HepG2 (cell line): ENCODE data around the gene BCL2L2. TPM values are rescaled to one million over a fixed set of nuclear protein-coding genes. Genes with fewer than 3 reads are reported as not detected.

Source experiments
- ATF5 ChIP-seq: sonication (generic); formaldehyde crosslinking; IDR thresholded peaks from 2 replicates; pipeline ENCODE4 v1.4.0; 2020; ENCODE audit warnings: mild to moderate bottlenecking, low read depth, missing genetic modification reagents
- CHD4 ChIP-seq: fragments of 200-600 bp; sonication (generic); IDR thresholded peaks from 2 replicates; pipeline ENCODE4 v1.7.0; 2017; ENCODE audit warnings: mild to moderate bottlenecking, low read length, borderline replicate concordance
- ELF3 ChIP-seq: IDR thresholded peaks from 2 replicates; pipeline ENCODE4 v1.6.1; 2016; ENCODE audit warnings: missing genetic modification reagents, missing compliant biosample characterization
- ESRRA ChIP-seq: sonication (generic); formaldehyde crosslinking; IDR thresholded peaks from 2 replicates; pipeline ENCODE4 v1.5.1; 2020; ENCODE audit warnings: mild to moderate bottlenecking, low read depth, missing genetic modification reagents
- GMEB2 ChIP-seq: IDR thresholded peaks from 2 replicates; pipeline ENCODE4 v1.6.1; 2016; ENCODE audit warnings: missing biosample characterization, missing genetic modification reagents, low read depth
- HNRNPH1 ChIP-seq: fragments of 200-400 bp; formaldehyde crosslinking; optimal IDR thresholded peaks from 2 replicates; pipeline ENCODE3; 2017; ENCODE audit warnings: mild to moderate bottlenecking, low read depth, low read length
- KLF11 ChIP-seq: IDR thresholded peaks from 2 replicates; pipeline ENCODE4 v1.6.1; 2016; ENCODE audit warnings: missing compliant biosample characterization
- MXD1 ChIP-seq: sonication (generic); formaldehyde crosslinking; IDR thresholded peaks from 2 replicates; pipeline ENCODE4 v1.4.0; 2020; ENCODE audit warnings: mild to moderate bottlenecking, missing genetic modification reagents
- POLR2G ChIP-seq: fragments of 200-400 bp; formaldehyde crosslinking; IDR thresholded peaks from 2 replicates; pipeline ENCODE4 v1.6.1; 2018; ENCODE audit warnings: mild to moderate bottlenecking, low read depth, low read length, moderate library complexity
- RBAK ChIP-seq: sonication (generic); formaldehyde crosslinking; IDR thresholded peaks from 2 replicates; pipeline ENCODE4 v1.5.1; 2020; ENCODE audit warnings: mild to moderate bottlenecking, missing genetic modification reagents
- RFXAP ChIP-seq: sonication (generic); formaldehyde crosslinking; IDR thresholded peaks from 2 replicates; pipeline ENCODE4 v1.4.0; 2020; ENCODE audit warnings: missing genetic modification reagents, borderline replicate concordance
- ZBTB38 ChIP-seq: sonication (generic); formaldehyde crosslinking; IDR thresholded peaks from 2 replicates; pipeline ENCODE4 v1.5.1; 2020; ENCODE audit warnings: mild to moderate bottlenecking, missing genetic modification reagents
- ZGPAT ChIP-seq: IDR thresholded peaks from 2 replicates; pipeline ENCODE4 v1.6.1; 2016; ENCODE audit warnings: mild to moderate bottlenecking
- ZNF18 ChIP-seq: sonication (generic); formaldehyde crosslinking; IDR thresholded peaks from 2 replicates; pipeline ENCODE4 v1.8.0; 2022; ENCODE audit warnings: mild to moderate bottlenecking, missing genetic modification reagents; ENCODE audit not compliant: insufficient replicate concordance
- ZNF264 ChIP-seq: sonication (generic); formaldehyde crosslinking; IDR thresholded peaks from 2 replicates; pipeline ENCODE4 v1.4.0; 2020; ENCODE audit warnings: missing genetic modification reagents
- ZNF441 ChIP-seq: sonication (generic); formaldehyde crosslinking; IDR thresholded peaks from 2 replicates; pipeline ENCODE4 v1.7.0; 2021; ENCODE audit warnings: missing genetic modification reagents, borderline replicate concordance
- ZNF775 ChIP-seq: sonication (generic); formaldehyde crosslinking; IDR thresholded peaks from 2 replicates; pipeline ENCODE4 v1.4.0; 2020; ENCODE audit warnings: missing genetic modification reagents, mild to moderate bottlenecking, moderate library complexity, borderline replicate concordance
- ZNF83 ChIP-seq: sonication (generic); formaldehyde crosslinking; IDR thresholded peaks from 2 replicates; pipeline ENCODE4 v1.4.0; 2020; ENCODE audit warnings: missing genetic modification reagents, mild to moderate bottlenecking, borderline replicate concordance
- ZNF883 ChIP-seq: sonication (generic); formaldehyde crosslinking; IDR thresholded peaks from 2 replicates; pipeline ENCODE4 v1.5.1; 2020; ENCODE audit warnings: mild to moderate bottlenecking, missing genetic modification reagents; ENCODE audit errors: not compliant biosample characterization
- polyA plus RNA-seq, 8 experiments: library from polyadenylated mRNA; depleted of rRNA in 3 of 8; stranded (reverse) in 7 of 8; unstranded in 1 of 8; fragments of >200 nt; fragmentation: Illumina TruSeq in 4 of 8; extraction: Trizol in 4 of 8; gene quantifications; 2 replicates each; pipeline versions ENCODE4 v1.2.1 to v1.2.3, GENCODE V29; 2011 to 2016; ENCODE audit warnings: low read depth in 4 of 8, missing spikeins in 1 of 8, mixed read lengths in 1 of 8; ENCODE audit not compliant: insufficient read depth in 1 of 8
- total RNA-seq, 5 experiments: library from RNA; depleted of rRNA; stranded (reverse); fragments of >200 nt; fragmentation: Illumina TruSeq; extraction: Trizol; gene quantifications; 2 replicates each; pipeline ENCODE4 v1.2.3, GENCODE V29; 2016; ENCODE audit warnings: low read depth in 1 of 5

Gene BCL2L2
- total and polyA plus RNA-seq, 2 of the 13 experiments (the other 11 are each of a cell fraction or from before 2014, with no cell fraction given): 28.1 to 49.8 TPM

- TF ChIP-seq ZNF775 (CRISPR knock-in tag) (peak; percentile 94; the same call in 1 of the 2 replicates), ZNF883 (CRISPR knock-in tag) (peak; percentile 97), CHD4 (peak; percentile 98), GMEB2 (CRISPR knock-in tag) (no peak), ZNF264 (CRISPR knock-in tag) (peak; percentile 20; the same call in 1 of the 2 replicates), KLF11 (CRISPR knock-in tag) (0 out of 2 replicates have a peak, but pooled peaks have one; percentile 43), RBAK (CRISPR knock-in tag) (no peak), ZGPAT (CRISPR knock-in tag) (peak; percentile 93), ZNF18 (CRISPR knock-in tag) (peak; percentile 51), ESRRA (CRISPR knock-in tag) (peak; percentile 34; the same call in 1 of the 2 replicates), ELF3 (peak; percentile 56; the same call in 1 of the 2 replicates), ATF5 (peak; percentile 90; the same call in 1 of the 2 replicates), POLR2G (peak; percentile 94), ZNF83 (CRISPR knock-in tag) (peak; percentile 62; the same call in 1 of the 2 replicates), ZBTB38 (CRISPR knock-in tag) (peak; percentile 75; the same call in 1 of the 2 replicates), HNRNPH1 (no peak), MXD1 (no peak), RFXAP (CRISPR knock-in tag) (peak; percentile 98), ZNF441 (CRISPR knock-in tag) (peak; percentile 71)
Observed at GRCh38 chr14:23286020-23286901, 20.4 kb upstream of the BCL2L2 start, which contains the start of gene HOMEZ (continued).
